ENCODE results near the gene UVSSA.

DNA sequence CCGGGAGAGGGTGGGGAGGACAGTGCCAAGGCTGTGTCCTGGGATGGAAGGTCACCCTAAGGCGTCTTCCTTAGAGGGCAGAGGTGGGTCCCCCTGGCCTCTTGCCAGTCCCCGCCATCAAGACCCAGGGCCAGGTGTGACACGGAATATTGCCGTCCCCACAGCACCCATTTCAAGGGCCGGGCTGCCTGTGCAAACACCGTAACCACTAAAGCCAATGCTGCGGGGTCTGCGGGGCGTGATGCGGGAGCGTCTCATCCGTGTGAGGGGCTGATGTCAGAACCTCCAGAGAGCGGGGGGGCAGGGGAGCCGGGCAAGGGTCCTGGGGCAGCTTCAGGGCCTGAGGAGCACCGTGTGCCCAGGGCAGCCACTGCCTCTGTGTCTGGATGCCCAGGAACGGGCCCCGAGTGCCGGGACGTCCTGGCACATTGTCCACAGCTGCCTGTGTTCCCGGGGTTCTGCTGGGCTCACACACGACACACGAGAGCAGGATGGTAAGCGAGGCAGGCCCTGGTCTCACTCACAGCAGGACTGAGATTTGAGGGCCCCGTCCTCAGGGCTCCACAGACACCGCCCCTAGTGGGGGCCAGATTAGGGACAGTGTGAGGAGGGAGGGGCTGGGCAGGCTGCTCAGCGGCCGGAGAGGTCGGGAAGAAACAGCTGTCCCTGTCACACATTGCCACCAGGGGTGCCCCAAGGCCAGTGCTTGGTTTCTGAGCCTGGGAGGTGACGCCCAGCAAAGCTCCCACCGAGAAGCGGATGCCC is 30.0 kb downstream of the UVSSA start:
- TF ChIP-seq, protein P1, sequence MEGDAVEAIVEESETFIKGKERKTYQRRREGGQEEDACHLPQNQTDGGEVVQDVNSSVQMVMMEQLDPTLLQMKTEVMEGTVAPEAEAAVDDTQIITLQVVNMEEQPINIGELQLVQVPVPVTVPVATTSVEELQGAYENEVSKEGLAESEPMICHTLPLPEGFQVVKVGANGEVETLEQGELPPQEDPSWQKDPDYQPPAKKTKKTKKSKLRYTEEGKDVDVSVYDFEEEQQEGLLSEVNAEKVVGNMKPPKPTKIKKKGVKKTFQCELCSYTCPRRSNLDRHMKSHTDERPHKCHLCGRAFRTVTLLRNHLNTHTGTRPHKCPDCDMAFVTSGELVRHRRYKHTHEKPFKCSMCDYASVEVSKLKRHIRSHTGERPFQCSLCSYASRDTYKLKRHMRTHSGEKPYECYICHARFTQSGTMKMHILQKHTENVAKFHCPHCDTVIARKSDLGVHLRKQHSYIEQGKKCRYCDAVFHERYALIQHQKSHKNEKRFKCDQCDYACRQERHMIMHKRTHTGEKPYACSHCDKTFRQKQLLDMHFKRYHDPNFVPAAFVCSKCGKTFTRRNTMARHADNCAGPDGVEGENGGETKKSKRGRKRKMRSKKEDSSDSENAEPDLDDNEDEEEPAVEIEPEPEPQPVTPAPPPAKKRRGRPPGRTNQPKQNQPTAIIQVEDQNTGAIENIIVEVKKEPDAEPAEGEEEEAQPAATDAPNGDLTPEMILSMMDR (IDR thresholded peaks at IDR 0.05; ENCODE audit: low read depth, low read length) = no peak
- TF ChIP-seq EZH2phosphoT487 (IDR thresholded peaks at IDR 0.05; ENCODE audit: low read depth) = no peak
